Posterior cingulate gyrus (tissue), 11 donors: ENCODE results near the gene CYP4F22.
"Not testable (repeated sequence)": the region's sequence is repeated elsewhere in the genome, so short reads cannot be mapped to it uniquely, and the experiment has no call there.

Experiments
- DNase-seq, 10 donors: peaks; one replicate each; pipeline versions ENCODE4 v3.0.0 to v3.0.0-alpha.2; 2020 to 2021; ENCODE audit warnings: mixed read lengths in 3 of 10
- intact Hi-C: fragments of 100-400 bp; cut with DNase I; formaldehyde crosslinking; loops from one replicate; pipeline ENCODE4 v1.15.1; 2023

CYP4F22 gene

GRCh38 chr19:15508035-15508710, at the start of gene CYP4F22:
Gene CYP4F22, plus strand, starts transcription at chr19:15508525. Its CDS starts 16,812 bp downstream, at chr19:15525337.
- DNase-seq: peak in 1 of 10 donors; percentile 70
- intact Hi-C loops: no loop called here

DNA sequence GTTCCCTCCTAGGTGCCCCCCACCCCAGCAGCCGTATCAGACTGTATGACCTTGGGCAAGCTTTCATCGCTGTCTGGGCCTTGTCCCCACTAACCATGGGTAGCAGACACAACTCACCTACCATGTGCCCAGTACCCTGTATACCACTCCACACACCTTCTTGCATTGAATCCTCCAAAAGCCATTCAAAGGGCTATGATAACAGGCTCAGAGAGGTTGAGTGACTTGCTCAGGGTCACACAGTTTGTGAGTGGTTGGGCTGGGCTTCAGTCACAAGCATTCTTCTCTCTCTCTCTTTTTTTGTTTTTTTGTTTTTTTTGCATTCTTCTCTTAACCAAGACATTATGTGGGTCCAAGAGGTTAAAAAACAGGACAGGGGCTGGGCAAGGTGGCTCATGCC, 46.6 kb upstream of the CYP4F22 start:
- peak in 2 of 10 donors; percentile 24 to 44 for DNase-seq
- intact Hi-C loops: no loop called here

DNA sequence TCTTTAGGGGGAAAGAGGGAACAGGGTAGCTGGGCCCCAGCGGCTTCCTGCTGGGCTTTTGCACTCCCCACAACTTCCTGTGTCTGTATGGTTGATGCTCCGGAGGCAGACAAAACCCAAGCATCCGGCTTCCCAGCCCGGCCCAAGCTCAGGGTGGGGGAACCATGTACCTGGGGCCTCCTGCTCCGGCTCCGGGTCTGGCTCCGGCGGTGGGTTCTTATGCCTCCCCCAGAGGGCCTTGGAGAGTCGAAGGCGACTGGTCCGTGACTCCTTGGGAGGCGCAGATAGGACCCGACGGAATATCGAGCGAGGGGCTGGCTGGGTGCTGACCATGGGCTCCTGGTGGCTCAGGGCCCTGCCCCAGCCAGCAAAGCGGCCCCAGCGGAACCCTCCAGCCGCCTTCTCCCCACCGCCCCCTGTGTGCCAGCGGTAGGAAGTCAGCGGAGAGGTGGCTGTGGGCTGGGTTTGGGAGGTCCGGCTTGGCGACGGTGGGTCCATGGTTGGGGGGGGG, 44.4 kb upstream of the CYP4F22 start:
- DNase-seq: peak in 3 of 10 donors; percentile 62 to 66 (median 62)
- intact Hi-C loops: no loop called here

GRCh38 chr19:15464394-15465385, 43.6 kb upstream of the CYP4F22 start, which contains the start of gene RASAL3:
Gene RASAL3, minus strand, starts transcription at chr19:15464544. Its CDS starts 186 bp downstream, at chr19:15464358.
- intact Hi-C loops: no loop called here
- DNase-seq: peak in 3 of 10 donors; percentile 74 to 80 (median 75)

GRCh38 chr19:15466851-15467733, 41.2 kb upstream of the CYP4F22 start:
- intact Hi-C loops: no loop called here
- DNase-seq: peak in 3 of 10 donors; percentile 8 to 27 (median 16)

GRCh38 chr19:15467734-15468214, 40.6 kb upstream of the CYP4F22 start:
- intact Hi-C loops: no loop called here

DNA sequence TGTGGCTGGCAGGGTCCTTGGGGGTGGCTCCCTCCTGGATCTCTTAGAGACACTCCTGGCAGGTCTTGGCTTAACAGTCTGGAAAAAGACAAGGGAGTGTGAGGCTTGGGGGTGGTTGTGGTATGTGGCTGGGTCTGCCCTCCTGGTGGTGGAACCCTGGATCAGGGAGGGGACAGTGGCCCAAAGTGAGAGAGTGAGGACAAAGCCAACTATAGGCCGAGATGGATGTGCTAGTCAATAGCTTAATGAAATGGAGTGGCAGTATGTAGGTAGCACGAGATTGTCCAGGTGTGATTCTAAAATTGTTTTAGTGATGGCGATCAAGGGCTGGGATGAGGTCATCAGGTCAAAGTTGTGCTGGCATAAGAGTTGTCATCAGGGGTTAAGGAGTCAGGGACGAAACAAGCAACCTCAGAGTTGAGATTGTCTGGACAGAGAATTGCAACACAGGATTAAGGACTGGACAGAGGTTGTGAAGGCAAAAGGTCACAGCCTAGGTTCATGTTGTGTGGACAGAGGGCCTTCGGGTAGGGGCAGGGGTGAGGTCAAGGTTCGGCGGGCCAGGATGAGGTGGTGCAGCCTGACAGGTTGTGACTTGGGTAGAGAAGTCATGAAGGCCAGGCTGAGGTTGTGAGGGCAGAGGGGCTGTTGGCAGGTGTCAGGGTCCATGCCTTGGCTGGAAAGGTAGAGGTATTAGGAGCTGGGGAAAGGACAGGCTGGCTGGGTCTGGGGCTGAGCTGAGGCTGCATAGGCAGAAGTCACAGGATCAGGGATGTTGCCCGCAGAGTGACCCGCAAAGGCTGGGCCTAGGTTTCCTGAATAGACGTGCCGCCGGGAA, 39.4 kb upstream of the CYP4F22 start:
- intact Hi-C loops: no loop called here
- peak in 3 of 10 donors; percentile 24 to 72 (median 41) for DNase-seq

More at GRCh38 chr19:15467734-15468214, 40.6 kb upstream of the CYP4F22 start:
- peak in 2 of 10 donors; percentile 13 to 16 for DNase-seq

- intact Hi-C loops: no loop called here
- DNase-seq: peak in 3 of 10 donors; percentile 35 to 74 (median 58)
Measured at GRCh38 chr19:15469513-15470297, 38.6 kb upstream of the CYP4F22 start.

GRCh38 chr19:15471639-15472101, 36.7 kb upstream of the CYP4F22 start:
- intact Hi-C loops: no loop called here
- peak in 3 of 10 donors; percentile 21 to 69 (median 35) for DNase-seq

DNA sequence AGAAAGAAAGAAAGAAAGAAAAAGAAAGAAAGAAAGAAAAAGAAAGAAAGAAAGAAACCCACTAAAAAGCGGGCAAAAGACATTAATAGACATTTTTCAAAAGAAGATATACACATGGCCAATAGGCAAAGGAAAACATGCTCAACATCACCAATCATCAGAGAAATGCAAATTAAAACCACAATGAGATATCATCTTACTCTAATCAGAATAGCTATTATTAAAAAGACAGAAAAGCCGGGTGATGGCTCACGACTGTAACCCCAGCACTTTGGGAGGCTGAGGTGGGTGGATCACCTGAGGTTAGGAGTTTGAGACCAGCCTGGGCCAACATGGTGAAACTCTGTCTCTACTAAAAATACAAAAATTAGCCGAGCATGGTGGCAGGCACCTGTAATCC, 34.5 kb upstream of the CYP4F22 start:
- peak in 1 of 10 donors; percentile 17 for DNase-seq
- intact Hi-C loops: not testable (repeated sequence)

DNA sequence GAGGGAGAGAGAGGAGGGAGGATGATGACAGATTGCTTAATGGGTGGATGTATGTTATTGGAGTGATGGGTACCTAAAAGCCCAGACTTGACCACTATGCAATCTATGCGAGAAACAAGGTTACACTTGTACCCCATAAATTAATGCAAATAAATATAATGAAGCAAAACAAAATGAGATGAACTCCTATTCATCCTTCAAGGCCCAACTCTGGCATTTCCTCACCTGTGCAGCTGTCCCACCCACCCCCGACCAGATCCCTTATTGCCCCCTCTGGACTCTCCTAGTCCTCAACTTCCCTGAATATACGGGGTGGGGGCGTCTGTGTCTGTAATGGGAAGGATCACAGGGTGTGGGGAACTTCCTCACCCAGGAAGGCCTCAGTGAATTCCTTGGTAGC, 33.2 kb upstream of the CYP4F22 start:
- intact Hi-C loops: no loop called here
- peak in 1 of 10 donors; percentile 68 for DNase-seq

DNA sequence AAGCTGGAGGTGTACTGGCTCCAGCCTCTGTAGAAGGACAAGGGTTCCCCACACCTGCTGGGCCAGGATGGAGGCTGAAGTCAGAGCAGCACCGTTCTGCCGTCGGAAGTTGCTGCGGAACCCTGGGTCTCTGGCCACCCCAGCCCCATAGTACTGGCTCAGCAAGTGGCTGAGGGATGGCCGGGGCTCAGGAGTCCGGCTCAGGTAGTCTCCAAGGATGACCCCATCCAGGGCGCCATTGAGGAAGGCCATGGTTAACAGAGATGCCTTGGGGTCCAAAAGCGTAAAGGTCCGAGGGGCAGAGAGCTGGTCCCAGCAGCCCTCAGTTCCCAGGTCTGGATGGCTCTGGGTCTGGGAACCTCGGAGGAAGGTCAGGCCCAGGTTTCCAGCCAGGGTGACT, 32.7 kb upstream of the CYP4F22 start:
- peak in 1 of 10 donors; percentile 53 for DNase-seq
- intact Hi-C loops: no loop called here

- peak in 1 of 10 donors; percentile 48 for DNase-seq
- intact Hi-C loops: no loop called here
Measured at GRCh38 chr19:15476325-15476724, 32.0 kb upstream of the CYP4F22 start.

GRCh38 chr19:15479391-15480345, 28.7 kb upstream of the CYP4F22 start, which contains the start of gene PGLYRP2:
Gene PGLYRP2, minus strand, starts transcription at chr19:15479501. Its CDS starts 130 bp downstream, at chr19:15479371.
- intact Hi-C loops: no loop called here
- peak in 8 of 10 donors; percentile 46 to 95 (median 68) for DNase-seq

- peak in 2 of 10 donors; percentile 11 to 52 for DNase-seq
- intact Hi-C loops: not testable (repeated sequence)
Measured at GRCh38 chr19:15480996-15481395, 27.3 kb upstream of the CYP4F22 start.

DNA sequence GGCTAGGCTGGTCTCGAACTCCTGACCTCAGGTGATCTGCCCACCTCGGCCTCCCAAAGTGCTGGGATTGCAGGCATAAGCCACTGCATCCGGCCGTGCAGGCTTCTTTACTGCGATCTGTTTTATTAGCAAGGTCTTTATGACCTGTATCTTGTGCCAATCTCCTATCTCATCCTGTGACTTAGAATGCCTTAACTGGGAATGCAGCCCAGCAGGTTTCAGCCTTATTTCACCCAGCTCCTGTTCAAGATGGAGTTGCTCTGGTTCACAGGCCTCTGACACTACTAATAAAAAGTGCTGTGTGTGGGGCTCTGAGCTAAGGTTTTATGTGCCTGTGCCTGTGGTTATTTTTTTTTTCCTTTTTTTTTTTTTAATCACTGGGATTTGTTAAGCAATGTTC, 22.6 kb upstream of the CYP4F22 start:
- intact Hi-C loops: not testable (repeated sequence)
- peak in 1 of 10 donors; percentile 17 for DNase-seq
